Pons (tissue), 1 donor: ENCODE results near the gene CDK14.
A peak's percentile ranks its signal among the peaks of the same experiment; 100 is the strongest.
"Not testable (repeated sequence)": the region's sequence is repeated elsewhere in the genome, so short reads cannot be mapped to it uniquely, and the experiment has no call there.

Source experiments
- DNase-seq: peaks from one replicate; pipeline ENCODE4 v3.0.0-alpha.2; 2016; ENCODE audit warnings: low spot score

The CDK14 gene

DNA sequence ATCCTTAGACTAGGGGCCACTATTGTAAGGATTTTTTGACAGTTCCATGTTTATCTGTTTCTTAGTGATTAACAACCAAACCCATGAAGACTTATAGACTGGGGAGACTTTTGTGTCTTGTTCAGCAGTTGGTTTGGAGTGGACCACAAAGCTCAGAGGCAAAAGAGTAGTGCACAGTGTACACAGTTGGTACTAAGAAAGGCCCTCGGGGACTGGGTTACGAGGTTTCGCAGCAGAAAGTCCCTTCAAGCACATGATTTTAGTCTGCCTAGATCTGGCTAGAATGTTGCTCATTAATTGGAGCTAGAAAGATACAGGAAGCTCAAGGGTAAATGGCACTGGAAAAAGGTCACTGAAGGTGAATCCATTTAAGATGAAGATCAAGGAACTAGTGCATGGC is 35.4 kb downstream of the CDK14 start:
- no peak for DNase-seq

DNA sequence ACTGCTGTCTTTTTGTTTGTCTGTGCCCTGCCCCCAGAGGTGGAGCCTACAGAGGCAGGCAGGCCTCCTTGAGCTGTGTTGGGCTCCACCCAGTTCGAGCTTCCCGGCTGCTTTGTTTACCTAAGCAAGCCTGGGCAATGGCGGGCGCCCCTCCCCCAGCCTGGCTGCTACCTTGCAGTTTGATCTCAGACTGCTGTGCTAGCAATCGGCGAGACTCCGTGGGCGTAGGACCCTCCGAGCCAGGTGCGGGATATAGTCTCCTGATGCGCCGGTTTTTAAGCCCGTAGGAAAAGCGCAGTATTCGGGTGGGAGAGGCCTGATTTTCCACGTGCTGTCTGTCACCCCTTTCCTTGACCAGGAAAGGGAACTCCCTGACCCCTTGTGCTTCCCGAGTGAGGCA is 43.6 kb downstream of the CDK14 start:
- DNase-seq: not testable (repeated sequence)

DNA sequence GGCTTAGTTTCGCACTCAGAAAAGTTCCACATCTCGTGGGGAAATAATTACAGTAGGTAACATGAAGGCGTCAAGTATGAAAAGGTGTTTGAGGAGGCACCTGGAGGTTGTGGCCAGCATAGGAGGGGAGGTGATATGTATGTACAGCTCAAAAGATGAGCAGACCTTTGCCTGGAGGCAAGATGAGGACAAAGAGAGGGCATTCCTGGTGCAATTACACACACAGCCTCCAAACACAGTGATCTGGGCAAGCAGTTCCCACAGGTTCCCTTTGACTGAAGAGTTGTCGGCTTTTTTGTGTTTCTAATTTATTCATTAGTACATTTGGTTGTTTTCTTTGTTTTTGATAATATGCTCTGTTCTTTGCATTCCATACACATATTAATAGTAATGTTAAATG is 46.9 kb downstream of the CDK14 start:
- no peak for DNase-seq

DNA sequence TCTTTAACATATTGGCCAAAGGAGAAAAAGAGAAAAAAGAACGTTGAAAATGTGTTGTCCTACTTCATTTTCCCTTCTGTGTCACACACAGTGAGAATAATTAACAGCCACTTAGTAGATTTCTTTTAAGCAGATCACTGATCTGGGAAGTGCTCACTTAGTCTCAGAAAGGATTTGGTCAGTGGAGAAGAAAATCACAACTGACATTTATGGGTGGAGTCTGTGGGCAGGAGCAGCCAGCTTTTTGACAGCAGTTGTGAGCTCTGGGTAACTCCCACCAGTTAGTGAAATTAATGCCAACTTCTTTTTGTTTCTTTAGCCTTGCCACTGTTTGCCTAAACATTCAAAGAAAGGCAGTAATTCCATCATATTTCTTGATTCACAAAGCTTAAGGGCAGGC is 49.7 kb downstream of the CDK14 start:
- no peak for DNase-seq

DNA sequence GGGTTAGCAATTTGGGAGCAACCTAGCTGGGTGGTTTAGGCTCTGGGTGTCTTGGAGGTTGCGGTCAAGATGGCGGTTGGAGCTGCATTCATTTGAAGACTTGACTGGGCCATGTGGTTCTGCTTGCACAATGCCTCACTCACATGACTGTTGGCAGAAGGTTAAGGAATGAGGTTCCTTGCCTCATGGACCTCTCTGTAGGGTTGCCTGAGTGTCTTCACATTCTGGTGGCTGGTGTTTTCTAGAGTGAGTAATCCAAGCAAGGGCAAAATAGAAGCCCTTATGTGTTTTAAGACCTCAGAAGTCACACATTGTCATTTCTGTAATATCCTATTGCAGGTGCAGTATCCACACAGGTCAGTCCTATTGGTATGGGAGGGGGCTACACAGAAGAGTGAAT is 52.0 kb downstream of the CDK14 start:
- no peak for DNase-seq

DNA sequence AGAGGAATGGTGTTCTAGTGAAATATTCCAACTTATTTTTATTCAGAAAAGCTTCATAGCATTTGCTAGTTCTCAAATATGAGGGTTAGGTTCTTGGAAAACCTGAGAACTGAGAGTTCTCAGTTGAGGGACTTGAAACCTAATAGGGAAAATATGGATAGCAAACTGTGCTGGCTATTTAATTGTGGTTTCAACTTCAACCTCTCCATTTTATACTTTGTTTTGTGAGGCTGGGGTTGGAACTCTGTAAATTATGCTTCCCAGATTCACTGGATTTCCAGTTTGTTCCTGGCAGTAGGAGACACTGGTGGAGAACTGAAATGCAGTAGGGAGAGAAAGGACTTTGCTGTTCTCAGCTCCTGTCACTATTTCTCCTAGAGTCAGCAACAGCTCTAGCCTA is 52.7 kb downstream of the CDK14 start:
- no peak for DNase-seq

DNA sequence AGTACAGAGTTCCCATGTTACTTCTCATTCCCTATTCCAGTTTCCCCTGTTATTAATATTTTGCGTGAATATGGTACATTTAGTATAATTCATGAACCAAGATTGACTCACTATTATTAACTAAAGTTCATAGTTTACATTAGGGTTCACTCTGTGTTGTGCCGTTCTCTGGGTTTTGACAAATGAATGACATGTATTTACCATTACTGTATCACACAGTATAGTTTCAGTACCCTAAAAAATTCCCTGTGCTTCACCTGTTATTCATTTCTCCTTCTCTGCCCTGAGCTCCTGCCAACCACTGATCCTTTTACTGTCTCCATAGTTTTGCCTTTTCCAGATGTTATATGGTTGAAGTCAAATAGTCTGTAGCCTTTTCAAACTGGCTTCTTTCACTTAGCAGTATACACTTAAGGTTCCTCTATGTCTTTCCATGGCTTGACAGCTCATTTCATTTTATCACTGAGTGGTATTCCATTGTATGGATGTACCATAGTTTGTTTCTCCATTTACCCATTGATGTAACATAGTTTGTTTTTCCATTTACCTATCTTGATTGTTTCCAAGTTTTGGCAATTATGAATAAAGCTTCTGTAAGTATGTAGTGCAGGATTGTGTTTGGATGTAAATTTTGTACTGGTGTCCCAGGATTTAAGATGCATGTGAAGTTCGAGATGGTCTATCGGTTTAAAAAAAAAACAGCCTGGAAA is 58.8 kb downstream of the CDK14 start:
- DNase-seq: no peak

DNA sequence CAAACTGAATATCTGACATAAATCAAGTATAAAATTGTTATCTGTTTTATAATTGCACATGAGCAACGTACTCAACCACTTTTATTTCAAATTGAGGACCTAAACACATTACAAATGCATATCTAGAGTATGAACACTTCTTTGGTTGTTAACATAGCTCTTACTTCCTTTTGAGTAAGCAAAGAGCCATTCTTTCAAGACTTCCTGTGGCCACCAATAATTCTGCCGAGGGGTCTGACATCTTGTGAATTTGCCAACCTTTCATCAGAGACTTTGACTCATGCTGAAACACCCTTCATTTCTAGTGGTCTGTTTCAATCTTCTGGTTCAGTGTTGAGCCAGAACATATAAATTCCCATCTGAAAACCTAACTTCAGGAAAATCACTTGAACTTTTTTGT is 59.4 kb downstream of the CDK14 start:
- DNase-seq: no peak

DNA sequence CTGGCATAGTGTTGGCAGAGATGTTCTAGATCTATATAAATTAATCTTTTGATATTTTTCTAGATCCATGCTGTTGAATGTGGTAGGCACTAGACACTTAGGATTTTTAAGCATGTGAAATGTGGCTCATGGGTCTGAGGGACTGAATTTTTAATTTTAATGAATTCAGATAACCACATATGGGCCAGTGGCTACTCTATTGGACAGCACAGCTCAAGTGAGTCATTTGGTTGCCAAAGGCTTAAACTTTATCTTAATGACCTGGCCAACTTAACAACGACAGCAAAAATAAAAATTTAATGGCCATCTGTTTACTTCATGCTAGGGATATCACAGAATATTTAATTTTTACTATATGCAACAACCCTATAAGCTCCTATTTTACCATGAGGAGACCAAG is 61.4 kb downstream of the CDK14 start:
- no peak for DNase-seq

DNA sequence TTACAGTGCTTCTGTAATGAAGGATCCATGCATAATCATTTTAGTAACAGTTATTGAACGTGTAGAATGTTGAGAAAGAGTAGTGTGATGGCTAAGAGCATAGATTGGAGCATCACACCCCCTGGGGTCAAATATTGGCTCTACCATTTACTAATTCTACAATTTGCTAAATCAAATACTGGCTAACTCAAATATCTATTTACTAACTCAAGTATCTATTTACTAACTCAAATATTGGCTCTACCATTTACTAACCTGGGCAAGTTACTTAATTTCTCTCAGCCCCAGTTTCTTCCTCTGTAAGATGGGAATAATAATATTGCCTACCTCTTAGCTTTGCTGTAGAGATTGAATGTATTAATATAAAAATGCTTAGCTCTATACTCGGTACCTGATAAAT is 64.0 kb downstream of the CDK14 start:
- DNase-seq: no peak

DNA sequence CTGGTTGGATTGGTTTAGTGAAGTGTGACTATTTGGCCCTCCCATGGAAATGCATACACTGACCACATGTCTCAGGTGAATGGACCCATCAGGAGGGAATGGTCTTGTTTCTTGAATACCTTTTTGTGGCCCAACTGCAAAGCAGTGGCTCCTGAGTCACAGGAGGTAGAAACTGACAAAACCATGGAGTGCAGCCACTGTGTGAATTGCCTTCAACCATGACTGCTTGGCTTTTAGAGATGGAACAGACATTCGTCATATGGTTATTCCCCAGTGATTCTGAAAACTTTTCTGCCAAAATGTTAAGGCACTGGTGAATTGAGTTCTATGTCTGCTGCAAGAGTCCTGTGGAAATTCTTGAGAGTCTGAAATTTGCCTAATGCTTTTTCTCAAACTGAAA is 64.7 kb downstream of the CDK14 start:
- no peak for DNase-seq

DNA sequence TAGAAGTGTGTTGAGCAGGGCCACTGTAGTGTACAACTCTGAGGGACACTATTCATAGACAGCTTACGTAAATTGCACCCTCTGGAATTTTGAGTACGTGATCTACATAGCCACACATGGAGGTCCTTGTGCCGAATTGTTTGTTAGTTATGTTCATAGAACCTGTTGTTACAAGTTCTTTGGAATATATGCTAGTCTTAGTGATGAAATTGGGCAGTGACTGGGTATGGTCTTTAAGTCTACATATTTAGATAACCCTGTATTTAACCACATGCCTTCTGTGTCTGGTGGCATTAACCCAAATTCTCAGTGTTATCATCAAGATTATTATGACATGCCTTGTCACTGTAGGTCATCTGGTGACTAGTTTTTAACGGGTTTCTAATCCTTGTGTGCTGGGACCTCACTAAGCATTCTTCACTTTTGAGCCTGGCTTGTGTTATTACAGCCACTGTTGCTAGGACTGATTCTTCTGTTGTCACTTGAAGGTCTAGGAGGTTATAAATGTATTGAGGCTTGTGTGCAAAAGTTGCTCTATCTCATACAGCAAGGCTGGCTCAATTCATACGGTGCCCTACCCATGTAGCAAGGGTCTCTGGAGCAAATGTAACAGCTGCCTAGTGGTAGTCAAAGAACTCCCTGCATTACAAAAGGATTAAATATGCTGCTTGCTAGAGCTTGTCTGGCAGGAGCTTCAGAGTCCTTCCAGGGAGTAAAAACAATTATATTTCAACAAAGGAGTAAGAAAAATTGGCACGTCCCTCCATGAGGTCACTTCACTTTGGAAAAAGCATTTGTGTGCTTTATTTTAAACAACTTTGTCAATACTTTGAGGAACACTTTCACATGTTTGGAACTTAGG is 65.4 kb downstream of the CDK14 start:
- DNase-seq: no peak

DNA sequence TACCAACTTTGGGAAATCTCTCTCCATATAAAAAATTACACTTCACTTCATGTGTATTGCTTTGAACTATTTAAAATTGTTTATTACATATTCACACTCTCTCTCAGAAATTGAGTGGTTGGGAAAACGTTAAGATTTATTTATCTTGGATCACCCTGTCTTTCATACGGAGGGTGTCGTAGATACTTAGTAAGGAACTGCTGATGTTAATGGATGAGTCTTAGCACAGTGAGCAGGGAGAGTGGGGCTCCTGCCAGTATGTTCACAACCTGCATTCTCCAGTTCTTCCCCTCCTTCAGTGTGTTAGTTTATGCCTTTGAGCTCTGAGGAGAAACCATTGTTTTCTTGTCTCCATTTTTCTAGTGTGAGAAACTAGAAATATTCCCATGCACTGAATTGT is 67.1 kb downstream of the CDK14 start:
- DNase-seq: no peak

DNA sequence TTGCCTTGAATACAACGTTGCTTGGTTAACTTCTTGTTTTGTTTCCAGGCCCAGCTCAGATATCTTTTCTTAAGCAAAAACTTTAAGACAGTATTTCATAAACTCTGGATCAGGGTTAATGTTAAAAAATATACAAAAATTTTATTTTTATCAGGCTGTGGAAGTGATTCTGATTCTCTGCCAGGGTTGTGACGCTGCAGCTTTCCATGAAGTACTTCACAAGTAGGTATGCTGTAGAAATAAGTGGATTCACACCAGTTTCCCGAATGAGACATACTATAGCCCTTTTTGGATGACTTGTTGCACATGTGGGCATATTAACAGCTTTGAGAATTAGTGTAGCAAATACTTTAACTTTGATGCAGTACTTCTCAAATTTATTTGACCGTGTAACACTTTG is 70.1 kb downstream of the CDK14 start:
- DNase-seq: no peak

DNA sequence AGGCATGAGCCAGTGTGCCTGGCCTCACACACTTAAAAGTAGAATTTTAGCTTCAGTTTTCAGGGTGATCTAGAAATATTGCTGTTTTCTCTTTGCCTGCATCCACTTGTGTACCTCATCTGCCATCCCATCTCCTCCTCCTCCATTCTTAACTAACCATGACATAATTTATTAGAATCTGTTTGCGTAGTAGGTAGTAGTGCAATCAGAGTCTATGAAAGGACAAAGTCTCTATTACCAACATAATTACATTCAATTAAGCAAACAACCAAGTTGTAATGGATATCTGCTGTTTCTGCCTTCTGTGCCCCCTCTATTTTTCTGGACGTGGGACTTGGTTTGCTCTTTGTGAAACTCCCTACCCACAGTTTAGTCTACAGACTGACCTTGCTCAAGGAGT is 72.9 kb downstream of the CDK14 start:
- DNase-seq: no peak

DNA sequence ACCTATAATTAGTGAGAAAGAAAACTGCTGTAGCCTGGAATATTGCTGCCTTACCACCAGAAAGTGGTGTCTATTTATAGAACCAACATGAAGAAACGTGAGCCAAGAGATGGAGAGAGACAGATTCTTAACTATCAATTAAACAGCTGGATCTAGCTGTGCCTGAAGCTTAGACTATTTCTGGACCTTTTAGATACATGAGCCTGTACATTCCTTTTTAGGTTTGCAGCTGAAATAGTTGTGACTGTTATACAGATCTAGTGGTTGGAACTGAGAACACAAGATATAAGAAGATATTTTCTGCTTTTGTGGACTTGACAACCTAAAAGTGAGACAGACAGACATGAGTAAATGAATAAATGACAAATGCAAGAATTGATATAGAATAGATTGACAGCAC is 73.4 kb downstream of the CDK14 start:
- DNase-seq: no peak

DNA sequence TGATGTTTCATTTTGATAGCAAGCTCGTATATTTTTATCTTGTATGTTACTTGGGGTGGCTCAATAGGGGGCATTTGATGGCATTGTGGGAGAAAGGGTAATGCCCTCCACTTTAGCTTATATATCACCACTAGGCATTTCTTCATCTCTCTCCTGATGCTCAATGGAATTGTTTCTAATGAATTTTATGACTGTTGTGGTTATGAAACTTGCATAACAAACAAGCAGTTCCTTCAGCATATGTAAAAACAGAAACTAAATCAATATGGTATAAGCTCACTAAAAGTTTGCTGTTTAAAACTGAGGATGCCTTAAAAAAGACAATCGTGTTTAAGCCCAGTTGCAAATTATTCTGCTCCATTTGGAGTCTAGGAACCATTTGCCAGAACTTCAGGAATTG is 75.5 kb downstream of the CDK14 start:
- no peak for DNase-seq

DNA sequence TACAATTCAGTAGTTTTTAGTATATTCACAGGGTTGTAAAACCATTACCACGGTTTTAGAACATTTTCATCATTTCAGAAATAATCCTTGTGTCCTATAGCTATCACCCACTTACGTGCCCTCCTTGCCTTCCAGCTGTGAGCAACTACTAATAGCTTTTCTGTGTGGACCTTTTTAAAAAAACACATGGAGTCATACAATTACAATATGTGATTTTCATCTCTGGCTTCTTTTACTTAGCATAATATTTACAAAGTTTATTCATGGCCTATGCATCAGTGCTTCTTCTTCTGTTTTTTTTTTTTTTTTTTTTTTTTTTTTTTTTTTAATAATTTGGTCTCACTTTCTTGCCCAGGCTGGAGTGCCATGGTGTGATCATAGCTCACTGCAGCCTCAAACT is 76.1 kb downstream of the CDK14 start:
- no peak for DNase-seq

DNA sequence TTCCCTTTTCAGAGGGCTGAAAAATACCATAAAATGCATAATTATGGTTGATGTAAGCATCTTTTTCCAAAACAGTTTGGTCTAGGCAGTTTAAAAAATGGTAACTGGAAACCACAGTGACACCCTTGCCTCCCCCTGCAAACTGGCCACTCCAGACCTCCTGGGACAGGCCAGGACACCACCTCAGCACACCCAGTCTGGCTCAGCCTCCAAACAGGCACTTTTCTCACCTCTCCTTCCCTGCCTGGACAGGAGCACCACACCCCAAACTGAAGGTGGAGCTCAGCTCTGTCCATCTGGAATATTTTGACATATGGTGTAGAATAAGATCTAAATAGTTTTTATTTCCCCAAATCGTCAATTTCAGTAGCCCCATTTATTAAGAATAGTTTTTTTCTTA is 78.5 kb downstream of the CDK14 start:
- DNase-seq: no peak

DNA sequence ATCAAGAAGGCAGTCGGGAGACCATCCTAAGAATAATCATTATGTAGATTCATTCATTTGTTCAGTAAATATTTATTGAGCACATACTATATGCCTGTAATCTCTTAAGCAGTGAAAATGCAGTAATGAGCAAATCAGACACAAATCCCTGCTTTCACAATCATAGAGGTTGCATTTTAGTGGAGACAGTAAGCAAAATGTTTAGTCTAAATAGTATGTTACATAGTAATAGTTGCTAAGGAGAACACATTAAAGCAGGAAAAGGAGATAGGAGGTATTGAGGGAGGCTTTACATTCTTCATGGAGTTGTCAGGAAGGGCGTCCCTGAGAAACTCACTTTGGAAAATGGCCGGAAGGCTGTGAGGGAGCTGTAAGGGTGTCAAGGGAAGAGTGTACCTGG is 79.9 kb downstream of the CDK14 start:
- no peak for DNase-seq

DNA sequence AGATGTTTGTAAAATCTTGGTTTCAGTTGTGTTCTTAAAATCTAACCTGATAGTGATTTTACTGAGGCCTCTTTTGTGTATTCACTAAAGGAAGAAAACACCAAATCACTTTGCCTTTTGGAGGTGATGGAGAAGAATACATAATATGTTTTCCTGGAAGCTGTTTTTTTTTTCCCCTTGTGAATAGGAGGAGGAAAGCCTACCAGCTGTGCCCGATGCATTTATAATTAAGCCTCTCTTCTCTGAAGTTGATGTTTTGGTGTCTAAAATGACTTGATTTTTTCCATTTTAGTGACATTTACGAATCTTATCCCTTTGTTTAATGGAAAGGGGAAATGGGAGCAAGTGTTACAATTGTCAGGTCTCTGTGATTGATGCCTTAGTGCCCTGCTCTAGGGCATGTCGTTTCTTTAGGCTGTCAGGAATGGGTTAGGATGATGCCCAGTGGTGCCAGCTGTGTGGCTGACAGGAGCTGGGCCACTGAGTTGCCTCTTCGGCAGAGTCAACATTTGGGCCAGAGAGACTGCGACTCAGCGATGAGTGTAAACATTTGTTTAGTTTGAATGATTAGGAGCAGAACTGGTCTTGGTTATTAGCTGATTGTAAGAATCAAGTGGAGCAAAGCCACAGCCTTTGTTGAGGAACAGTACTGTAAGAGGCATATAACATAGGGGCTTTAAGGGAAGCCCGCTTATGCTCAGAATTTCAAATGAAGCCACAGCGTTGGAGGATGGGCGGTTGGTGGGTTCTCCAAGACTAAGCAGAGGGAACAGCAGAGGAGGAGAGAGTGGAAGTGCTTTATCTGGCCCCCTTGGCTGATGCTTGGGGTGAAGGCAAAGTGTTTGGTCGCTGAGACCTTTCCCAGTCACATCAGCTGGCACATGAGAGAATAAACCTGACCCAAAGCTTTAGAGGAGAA is 81.6 kb downstream of the CDK14 start:
- DNase-seq: peak; percentile 14

DNA sequence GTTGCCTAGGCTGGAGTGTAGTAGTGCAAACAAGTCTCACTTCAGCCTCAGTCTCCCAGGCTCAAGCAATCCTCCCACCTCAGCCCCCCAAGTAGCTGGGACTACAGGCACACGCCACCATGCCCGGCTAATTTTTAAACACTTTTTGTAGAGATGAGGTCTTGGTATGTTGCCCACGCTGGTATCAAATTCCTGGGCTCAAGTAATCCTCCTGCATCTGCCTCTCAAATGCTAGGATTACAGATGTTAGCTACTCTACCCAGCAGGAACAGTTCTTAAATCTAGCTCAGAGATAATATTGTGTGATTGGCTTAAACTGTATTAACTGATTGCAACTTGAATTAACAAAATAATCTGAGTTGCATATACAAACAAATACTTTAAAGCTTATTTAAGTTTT is 82.9 kb downstream of the CDK14 start:
- DNase-seq: no peak

DNA sequence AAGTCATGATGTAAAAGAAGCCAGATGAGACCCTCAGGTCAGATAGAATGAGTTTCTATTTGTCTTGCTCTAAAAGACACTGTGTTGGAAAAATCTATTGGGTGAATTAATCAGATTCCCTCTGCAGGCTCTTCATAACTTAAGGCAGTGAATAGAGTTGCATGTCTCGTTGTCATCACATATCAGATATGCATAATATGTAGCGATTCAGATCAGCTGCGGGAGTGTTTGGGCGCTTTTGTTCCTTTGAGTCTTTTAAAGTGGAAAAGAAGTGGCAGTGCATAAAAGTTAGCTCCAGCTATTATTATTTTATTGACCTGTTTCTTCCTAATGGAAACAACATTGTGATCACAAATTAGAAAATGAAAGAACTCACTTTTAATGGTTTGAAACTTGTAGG is 84.4 kb downstream of the CDK14 start:
- no peak for DNase-seq
